ENCODE measurements around the gene RAB1B. TPM values are rescaled to one million over a fixed set of nuclear protein-coding genes. Genes with fewer than 3 reads are reported as not detected.

The RAB1B gene
- 75.4 and 129 TPM in 2 replicates for total RNA-seq

GRCh38 chr11:66268244-66268951 is at the start of gene RAB1B:
TSS of gene RAB1B (plus strand) at chr11:66268639. CDS start at chr11:66268680, 41 bp downstream.

GRCh38 chr11:66277471-66278362 is 9.3 kb downstream of the RAB1B start, which contains the start of gene CNIH2:
TSS of gene CNIH2 (plus strand) at chr11:66278175. CDS start at chr11:66278457, 282 bp downstream.

GRCh38 chr11:66288671-66289547 is 20.5 kb downstream of the RAB1B start, which contains the start of gene YIF1A:
TSS of gene YIF1A (minus strand) at chr11:66289143. CDS start at chr11:66288985, 158 bp downstream.

GRCh38 chr11:66291706-66292542 is 23.5 kb downstream of the RAB1B start, which contains the start of gene TMEM151A:
TSS of gene TMEM151A (plus strand) at chr11:66291894. CDS start at chr11:66292014, 120 bp downstream.

GRCh38 chr11:66316849-66317251 is 48.4 kb downstream of the RAB1B start, which contains the start of gene CD248:
TSS of gene CD248 (minus strand) at chr11:66317044. CDS start at chr11:66317027, 17 bp downstream.

Other genes with a start within 250 kb of the RAB1B start
- gene CATSPER1, start 242.2 kb upstream of the RAB1B start, total RNA-seq = under 0.01 and 0.54 TPM in 2 replicates
- gene GAL3ST3, start 219.5 kb upstream of the RAB1B start, total RNA-seq = not detected in 2 replicates
- 138 and 219 TPM in 2 replicates for gene SF3B2, start 216.3 kb upstream of the RAB1B start, total RNA-seq
- 40.8 and 50.6 TPM in 2 replicates for gene PACS1, start 198.4 kb upstream of the RAB1B start, total RNA-seq
- 23.4 and 25.1 TPM in 2 replicates for gene KLC2, start 10.9 kb upstream of the RAB1B start, total RNA-seq
- gene CNIH2, start 9.5 kb downstream of the RAB1B start, total RNA-seq = 0.87 and 2.4 TPM in 2 replicates
- gene YIF1A, start 20.5 kb downstream of the RAB1B start, total RNA-seq = 180 and 245 TPM in 2 replicates
- gene TMEM151A, start 23.3 kb downstream of the RAB1B start, total RNA-seq = under 0.01 TPM in 1 of 2 replicates, not detected in the other
- gene CD248, start 48.4 kb downstream of the RAB1B start, total RNA-seq = 53.7 and 73.0 TPM in 2 replicates
- gene RIN1, start 67.8 kb downstream of the RAB1B start, total RNA-seq = 31.7 and 40.4 TPM in 2 replicates
- gene BRMS1, start 76.5 kb downstream of the RAB1B start, total RNA-seq = 31.4 and 56.2 TPM in 2 replicates
- gene B4GAT1, start 79.0 kb downstream of the RAB1B start, total RNA-seq = 17.2 and 22.8 TPM in 2 replicates
- gene SLC29A2, start 103.1 kb downstream of the RAB1B start, total RNA-seq = 0.39 and 0.76 TPM in 2 replicates
- not detected in 2 replicates for gene NPAS4, start 152.4 kb downstream of the RAB1B start, total RNA-seq
- 24.7 and 30.1 TPM in 2 replicates for gene MRPL11, start 170.2 kb downstream of the RAB1B start, total RNA-seq
- 12.0 and 14.9 TPM in 2 replicates for gene PELI3, start 198.3 kb downstream of the RAB1B start, total RNA-seq
- gene DPP3, start 211.8 kb downstream of the RAB1B start, total RNA-seq = 53.0 and 79.3 TPM in 2 replicates
- 43.4 and 55.0 TPM in 2 replicates for gene BBS1, start 242.0 kb downstream of the RAB1B start, total RNA-seq